CD4-positive, CD25-positive, alpha-beta regulatory T cell (primary cell): ENCODE results near the gene MACROD2. TPM values are rescaled to one million over a fixed set of nuclear protein-coding genes. Genes with fewer than 3 reads are reported as not detected.

Experiments
- ATAC-seq, 2 donors: fragments of 150-1000 bp; cut with Tn5 transposase; one replicate each; pipeline ENCODE4 v1.10.0; 2021; ENCODE audit warnings: low read depth in 2 of 2, moderate number of reproducible peaks in 2 of 2, moderate library complexity in 1 of 2
- DNase-seq, 3 donors: peaks; one replicate each; pipeline versions ENCODE4 v3.0.0 to v3.0.0-alpha.2; 2012 to 2022; ENCODE audit warnings: mixed read lengths in 1 of 3
- H3K27ac ChIP-seq: one replicate; pipeline ENCODE4 v1.7.0; 2013; ENCODE audit warnings: mild to moderate bottlenecking, low read length; ENCODE audit not compliant: insufficient read depth, poor library complexity, severe bottlenecking
- H3K27me3 ChIP-seq: one replicate; pipeline ENCODE4 v1.7.0; 2013; ENCODE audit warnings: low read length; ENCODE audit not compliant: control insufficient read depth, insufficient read depth
- H3K36me3 ChIP-seq: one replicate; pipeline ENCODE4 v1.7.0; 2013; ENCODE audit warnings: mild to moderate bottlenecking, low read length, moderate library complexity; ENCODE audit not compliant: control insufficient read depth, insufficient read depth
- H3K4me1 ChIP-seq: 2 replicates; pipeline ENCODE4 v1.7.0; 2013; ENCODE audit warnings: mild to moderate bottlenecking, low read length; ENCODE audit not compliant: insufficient read depth, control insufficient read depth, poor library complexity, severe bottlenecking
- H3K4me3 ChIP-seq: one replicate; pipeline ENCODE4 v1.7.0; 2013; ENCODE audit warnings: low read depth, mild to moderate bottlenecking, low read length, moderate library complexity
- H3K9me3 ChIP-seq, 2 experiments: 1 replicate in 1 of 2; 2 replicates in 1 of 2; pipeline ENCODE4 v1.7.0; 2013; ENCODE audit warnings: low read length in 2 of 2, mild to moderate bottlenecking in 1 of 2, moderate library complexity in 1 of 2; ENCODE audit not compliant: control insufficient read depth in 2 of 2
- H3K27ac Mint-ChIP-seq, 3 donors: one replicate each; pipeline ENCODE4 v1.8.0; 2020 to 2022; ENCODE audit warnings: mild to moderate bottlenecking in 3 of 3, mixed read lengths in 3 of 3, moderate library complexity in 2 of 3
- H3K27me3 Mint-ChIP-seq: one replicate; pipeline ENCODE4 v1.8.0; 2022; ENCODE audit warnings: mild to moderate bottlenecking, mixed read lengths
- H3K36me3 Mint-ChIP-seq: one replicate; pipeline ENCODE4 v1.8.0; 2020; ENCODE audit warnings: mixed read lengths
- H3K4me1 Mint-ChIP-seq, 4 donors: one replicate each; pipeline ENCODE4 v1.8.0; 2020 to 2022; ENCODE audit warnings: mixed read lengths in 4 of 4, mild to moderate bottlenecking in 1 of 4
- H3K4me3 Mint-ChIP-seq, 4 donors: one replicate each; pipeline ENCODE4 v1.8.0; 2020 to 2022; ENCODE audit warnings: mild to moderate bottlenecking in 4 of 4, mixed read lengths in 4 of 4, moderate library complexity in 3 of 4
- H3K9me3 Mint-ChIP-seq, 7 donors: one replicate each; pipeline ENCODE4 v1.8.0; 2020 to 2022; ENCODE audit warnings: mixed read lengths in 7 of 7, mild to moderate bottlenecking in 3 of 7, moderate library complexity in 2 of 7
- polyA plus RNA-seq, 4 donors: library from polyadenylated mRNA; unstranded; fragments of 300-500 nt; fragmentation: Illumina TruSeq; gene quantifications; one replicate each; pipeline ENCODE4 v1.2.3, GENCODE V29; 2021
- total RNA-seq: library from RNA; stranded (reverse); gene quantifications from one replicate; pipeline ENCODE4 v1.2.3, GENCODE V29; 2022

Gene MACROD2
- total and polyA plus RNA-seq, 5 donors from 2014 or later, result 1.4 TPM; not detected in 4

GRCh38 chr20:15378151-15378550 is 1382.8 kb downstream of the MACROD2 start:
- Histone ChIP-seq H3K9me3 (no peaks in the 10 kb centered on the region), H3K27ac (no peak overlapping the region), H3K36me3 (no peaks in the 10 kb centered on the region), H3K4me1 (no peaks in the 10 kb centered on the region), H3K4me3 (no peak overlapping the region), H3K27me3 (no peaks in the 10 kb centered on the region)
- no peaks in the 10 kb centered on the region for H3K27me3 Mint-ChIP-seq
- peaks cover 0 to 16% (median 3%) of the 10 kb centered on the region in 7 donors for H3K9me3 Mint-ChIP-seq
- no peaks in the 10 kb centered on the region for H3K36me3 Mint-ChIP-seq
- no peak overlapping the region for H3K27ac Mint-ChIP-seq
- ATAC-seq (no peak), DNase-seq (no peak)
- no peak overlapping the region for H3K4me3 Mint-ChIP-seq
- no peaks in the 10 kb centered on the region for H3K4me1 Mint-ChIP-seq

GRCh38 chr20:15379681-15380296 is 1384.5 kb downstream of the MACROD2 start:
- Histone ChIP-seq H3K27ac (no peak overlapping the region), H3K27me3 (no peaks in the 10 kb centered on the region), H3K9me3 (no peaks in the 10 kb centered on the region), H3K4me3 (no peak overlapping the region), H3K4me1 (no peaks in the 10 kb centered on the region), H3K36me3 (no peaks in the 10 kb centered on the region)
- Mint-ChIP-seq H3K27me3 (no peaks in the 10 kb centered on the region), H3K4me3 (no peak overlapping the region), H3K36me3 (no peaks in the 10 kb centered on the region), H3K4me1 (no peaks in the 10 kb centered on the region), H3K9me3 (peaks cover 0 to 9% (median 5%) of the 10 kb centered on the region in 7 donors), H3K27ac (no peak overlapping the region)
- no peak for ATAC-seq
- DNase-seq, result no peak

- Histone ChIP-seq H3K27me3 (no peaks in the 10 kb centered on the region), H3K27ac (no peak overlapping the region), H3K4me3 (no peak overlapping the region), H3K9me3 (no peaks in the 10 kb centered on the region), H3K36me3 (no peaks in the 10 kb centered on the region), H3K4me1 (no peaks in the 10 kb centered on the region)
- DNase-seq, result no peak
- peaks cover 0 to 10% (median 5%) of the 10 kb centered on the region in 7 donors for H3K9me3 Mint-ChIP-seq
- no peaks in the 10 kb centered on the region for H3K4me1 Mint-ChIP-seq
- no peaks in the 10 kb centered on the region for H3K27me3 Mint-ChIP-seq
- no peak overlapping the region for H3K27ac Mint-ChIP-seq
- no peak for ATAC-seq
- no peaks in the 10 kb centered on the region for H3K36me3 Mint-ChIP-seq
- H3K4me3 Mint-ChIP-seq, result no peak overlapping the region
Observed at GRCh38 chr20:15380770-15381169, 1385.5 kb downstream of the MACROD2 start.

GRCh38 chr20:15387228-15387627 is 1391.9 kb downstream of the MACROD2 start:
- Mint-ChIP-seq H3K27ac (no peak overlapping the region), H3K27me3 (no peaks in the 10 kb centered on the region), H3K4me3 (no peak overlapping the region), H3K9me3 (peaks cover 3 to 19% (median 7%) of the 10 kb centered on the region in 7 donors), H3K36me3 (no peaks in the 10 kb centered on the region), H3K4me1 (no peaks in the 10 kb centered on the region)
- no peaks in the 10 kb centered on the region for H3K9me3 ChIP-seq
- no peak overlapping the region for H3K27ac ChIP-seq
- H3K4me1 ChIP-seq, result no peaks in the 10 kb centered on the region
- no peak for DNase-seq
- no peaks in the 10 kb centered on the region for H3K27me3 ChIP-seq
- H3K36me3 ChIP-seq, result no peaks in the 10 kb centered on the region
- no peak for ATAC-seq
- no peak overlapping the region for H3K4me3 ChIP-seq

GRCh38 chr20:15395457-15395856 is 1400.1 kb downstream of the MACROD2 start:
- Mint-ChIP-seq H3K4me3 (no peak overlapping the region), H3K4me1 (no peaks in the 10 kb centered on the region), H3K27ac (no peak overlapping the region), H3K9me3 (peaks cover 4 to 25% (median 6%) of the 10 kb centered on the region in 7 donors), H3K36me3 (no peaks in the 10 kb centered on the region), H3K27me3 (no peaks in the 10 kb centered on the region)
- Histone ChIP-seq H3K4me1 (no peaks in the 10 kb centered on the region), H3K27ac (no peak overlapping the region), H3K36me3 (no peaks in the 10 kb centered on the region), H3K27me3 (no peaks in the 10 kb centered on the region), H3K4me3 (no peak overlapping the region), H3K9me3 (peaks cover 0 to 4% of the 10 kb centered on the region in 2 experiments)
- DNase-seq (no peak), ATAC-seq (no peak)

- H3K4me3 Mint-ChIP-seq, result no peak overlapping the region
- H3K27ac ChIP-seq, result no peak overlapping the region
- ATAC-seq (no peak), DNase-seq (no peak)
- H3K9me3 ChIP-seq, result peaks cover 0 to 4% of the 10 kb centered on the region in 2 experiments
- H3K27ac Mint-ChIP-seq, result no peak overlapping the region
- no peak overlapping the region for H3K4me3 ChIP-seq
- no peaks in the 10 kb centered on the region for H3K4me1 ChIP-seq
- H3K36me3 Mint-ChIP-seq, result no peaks in the 10 kb centered on the region
- no peaks in the 10 kb centered on the region for H3K27me3 Mint-ChIP-seq
- H3K36me3 ChIP-seq, result no peaks in the 10 kb centered on the region
- H3K9me3 Mint-ChIP-seq, result peaks cover 4 to 25% (median 6%) of the 10 kb centered on the region in 7 donors
- no peaks in the 10 kb centered on the region for H3K27me3 ChIP-seq
- H3K4me1 Mint-ChIP-seq, result no peaks in the 10 kb centered on the region
Observed at GRCh38 chr20:15396026-15396425, 1400.7 kb downstream of the MACROD2 start.

- no peaks in the 10 kb centered on the region for H3K36me3 ChIP-seq
- no peak for ATAC-seq
- Mint-ChIP-seq H3K4me1 (no peaks in the 10 kb centered on the region), H3K4me3 (no peak overlapping the region), H3K36me3 (no peaks in the 10 kb centered on the region), H3K9me3 (peaks cover 4 to 25% (median 7%) of the 10 kb centered on the region in 7 donors), H3K27ac (no peak overlapping the region), H3K27me3 (no peaks in the 10 kb centered on the region)
- no peaks in the 10 kb centered on the region for H3K4me1 ChIP-seq
- peaks cover 0 to 4% of the 10 kb centered on the region in 2 experiments for H3K9me3 ChIP-seq
- H3K27me3 ChIP-seq, result no peaks in the 10 kb centered on the region
- H3K27ac ChIP-seq, result no peak overlapping the region
- no peak for DNase-seq
- no peak overlapping the region for H3K4me3 ChIP-seq
Observed at GRCh38 chr20:15396900-15397299, 1401.6 kb downstream of the MACROD2 start.

- Mint-ChIP-seq H3K4me1 (no peaks in the 10 kb centered on the region), H3K4me3 (no peak overlapping the region), H3K27me3 (no peaks in the 10 kb centered on the region), H3K36me3 (no peaks in the 10 kb centered on the region), H3K27ac (no peak overlapping the region), H3K9me3 (peaks cover 4 to 21% (median 10%) of the 10 kb centered on the region in 7 donors)
- no peak overlapping the region for H3K4me3 ChIP-seq
- peaks cover 0 to 6% of the 10 kb centered on the region in 2 experiments for H3K9me3 ChIP-seq
- no peaks in the 10 kb centered on the region for H3K36me3 ChIP-seq
- no peaks in the 10 kb centered on the region for H3K4me1 ChIP-seq
- H3K27me3 ChIP-seq, result no peaks in the 10 kb centered on the region
- DNase-seq, result no peak
- no peak for ATAC-seq
- H3K27ac ChIP-seq, result no peak overlapping the region
Observed at GRCh38 chr20:15399781-15400180, 1404.5 kb downstream of the MACROD2 start.
